NB4 (cell line): ENCODE measurements around the gene INSC.

Experiments
- DNase-seq: peaks from one replicate; pipeline ENCODE4 v3.0.0; 2010; ENCODE audit warnings: low read depth
- H3K4me3 ChIP-seq: one replicate; pipeline ENCODE4 v1.5.1; 2011; ENCODE audit warnings: mild to moderate bottlenecking, low read depth, low read length, moderate library complexity
- MYC ChIP-seq: IDR thresholded peaks from 2 replicates; pipeline ENCODE4 v1.6.1; 2011; ENCODE audit warnings: low read depth, low read length
- POLR2A ChIP-seq: IDR thresholded peaks from 2 replicates; pipeline ENCODE4 v1.6.1; 2011; ENCODE audit warnings: mild to moderate bottlenecking; ENCODE audit not compliant: insufficient read length; ENCODE audit errors: extremely low read depth
- TF ChIP-seq, protein P1 (sequence below): IDR thresholded peaks from 2 replicates; pipeline ENCODE4 v1.6.1; 2011; ENCODE audit warnings: low read depth, low read length
- TF ChIP-seq, protein P2 (sequence below): IDR thresholded peaks from one replicate; pipeline ENCODE4 v1.5.1; 2012; ENCODE audit warnings: low read depth, low read length

INSC gene

DNA sequence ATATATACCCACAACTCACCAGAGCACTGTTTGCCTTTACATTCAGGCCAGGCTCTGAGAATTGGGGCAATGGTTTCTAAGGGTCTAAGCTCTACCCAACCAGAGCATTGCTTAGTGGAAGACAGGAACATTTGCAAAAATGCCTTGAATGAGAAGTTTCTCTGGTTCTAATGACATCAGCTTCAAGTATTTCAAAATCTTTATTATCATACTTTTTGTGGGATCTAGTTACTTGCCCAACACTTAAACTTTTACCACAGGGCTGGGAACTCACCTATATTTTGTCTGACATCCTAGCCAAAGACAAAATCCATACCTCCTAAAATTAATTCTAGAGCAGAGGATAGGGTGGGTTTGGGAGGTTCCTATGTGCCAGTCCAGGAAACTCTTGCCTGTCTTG, 51.5 kb downstream of the INSC start:
- no peak for DNase-seq
- no peak for TF ChIP-seq POLR2A
- TF ChIP-seq, protein P1, sequence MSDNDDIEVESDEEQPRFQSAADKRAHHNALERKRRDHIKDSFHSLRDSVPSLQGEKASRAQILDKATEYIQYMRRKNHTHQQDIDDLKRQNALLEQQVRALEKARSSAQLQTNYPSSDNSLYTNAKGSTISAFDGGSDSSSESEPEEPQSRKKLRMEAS = no peak
- TF ChIP-seq, protein P2, sequence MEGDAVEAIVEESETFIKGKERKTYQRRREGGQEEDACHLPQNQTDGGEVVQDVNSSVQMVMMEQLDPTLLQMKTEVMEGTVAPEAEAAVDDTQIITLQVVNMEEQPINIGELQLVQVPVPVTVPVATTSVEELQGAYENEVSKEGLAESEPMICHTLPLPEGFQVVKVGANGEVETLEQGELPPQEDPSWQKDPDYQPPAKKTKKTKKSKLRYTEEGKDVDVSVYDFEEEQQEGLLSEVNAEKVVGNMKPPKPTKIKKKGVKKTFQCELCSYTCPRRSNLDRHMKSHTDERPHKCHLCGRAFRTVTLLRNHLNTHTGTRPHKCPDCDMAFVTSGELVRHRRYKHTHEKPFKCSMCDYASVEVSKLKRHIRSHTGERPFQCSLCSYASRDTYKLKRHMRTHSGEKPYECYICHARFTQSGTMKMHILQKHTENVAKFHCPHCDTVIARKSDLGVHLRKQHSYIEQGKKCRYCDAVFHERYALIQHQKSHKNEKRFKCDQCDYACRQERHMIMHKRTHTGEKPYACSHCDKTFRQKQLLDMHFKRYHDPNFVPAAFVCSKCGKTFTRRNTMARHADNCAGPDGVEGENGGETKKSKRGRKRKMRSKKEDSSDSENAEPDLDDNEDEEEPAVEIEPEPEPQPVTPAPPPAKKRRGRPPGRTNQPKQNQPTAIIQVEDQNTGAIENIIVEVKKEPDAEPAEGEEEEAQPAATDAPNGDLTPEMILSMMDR = no peak
- no peak overlapping the region for H3K4me3 ChIP-seq

DNA sequence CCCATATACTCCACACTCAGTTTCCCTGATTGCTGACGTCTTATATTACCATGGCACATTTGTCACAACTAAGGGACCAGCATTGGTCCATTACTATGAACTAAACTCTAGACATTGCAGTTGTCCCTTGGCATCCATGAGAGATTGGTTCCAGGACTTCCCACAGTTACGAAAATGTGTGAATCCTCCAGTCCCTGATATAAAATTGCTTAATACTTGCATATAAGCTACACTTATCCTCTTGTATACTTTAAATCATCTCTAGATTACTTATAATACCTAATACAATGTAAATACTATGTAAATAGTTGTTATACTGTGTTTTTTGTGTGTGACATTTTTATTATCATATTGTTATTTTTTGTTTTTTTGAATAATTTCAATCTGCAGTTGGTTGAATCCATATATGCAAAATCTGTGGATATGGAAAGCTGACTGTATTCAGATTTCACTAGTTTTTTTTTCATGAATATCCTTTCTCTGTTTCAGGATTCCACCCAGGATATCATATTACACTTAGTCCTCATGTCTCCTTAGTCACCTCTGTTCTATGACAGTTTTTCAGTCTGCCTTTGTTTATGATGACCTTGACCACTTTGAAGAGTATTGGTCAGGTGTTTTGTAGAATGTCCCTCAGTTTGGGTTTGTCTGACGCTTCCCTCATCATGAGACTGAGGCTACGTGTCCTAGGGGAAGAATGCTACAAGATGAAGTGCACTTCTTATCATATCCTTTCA, 55.3 kb downstream of the INSC start:
- no peak for DNase-seq
- TF ChIP-seq, protein P1 = no peak
- TF ChIP-seq, protein P2 = no peak
- no peak for TF ChIP-seq POLR2A
- TF ChIP-seq MYC = no peak

DNA sequence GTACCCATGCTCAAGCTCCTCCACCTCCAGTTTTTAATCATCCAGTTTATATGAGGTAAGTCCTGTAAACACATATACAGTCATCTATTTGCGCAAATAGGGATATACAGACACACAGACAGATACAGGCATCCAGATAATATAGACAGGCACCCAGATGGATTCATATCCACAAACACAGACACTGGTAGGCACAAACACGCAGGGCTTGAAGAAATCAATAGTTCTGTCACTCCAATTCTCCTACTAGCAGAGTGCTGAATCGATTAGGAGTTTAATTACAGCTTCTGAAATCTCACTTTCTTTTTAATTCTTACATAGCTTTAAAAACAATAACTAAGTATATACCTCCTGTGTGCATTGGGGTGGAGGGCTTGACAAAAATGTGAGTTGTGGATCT, 56.0 kb downstream of the INSC start:
- no peak for DNase-seq
- H3K4me3 ChIP-seq = no peak overlapping the region
- TF ChIP-seq MYC (no peak), POLR2A (no peak)
- TF ChIP-seq, protein P1 = no peak
- TF ChIP-seq, protein P2 = no peak

More for the DNA sequence above, 55.3 kb downstream of the INSC start:
- H3K4me3 ChIP-seq = no peak overlapping the region

DNA sequence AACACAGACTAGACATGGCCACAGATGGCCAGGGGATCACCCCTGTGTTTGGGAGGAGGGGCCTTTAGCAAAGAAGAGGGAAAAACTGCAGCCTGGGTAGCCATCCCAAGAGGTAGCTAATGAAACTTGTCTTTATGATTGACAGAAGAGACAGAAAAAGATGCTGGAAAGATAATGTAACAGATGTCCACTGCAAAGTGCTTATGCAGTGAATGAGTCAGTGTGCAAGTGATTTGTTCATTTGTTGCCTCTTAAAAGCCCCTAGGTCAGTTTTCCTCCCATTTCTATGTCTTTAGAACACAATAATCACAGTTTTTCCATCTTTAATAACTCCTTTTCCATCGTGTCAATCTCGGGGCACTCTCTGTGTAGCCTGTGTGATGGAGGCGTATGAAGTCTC, 57.2 kb downstream of the INSC start:
- TF ChIP-seq, protein P1 = no peak
- TF ChIP-seq POLR2A (no peak), MYC (no peak)
- TF ChIP-seq, protein P2 = no peak
- DNase-seq = no peak
- no peak overlapping the region for H3K4me3 ChIP-seq

DNA sequence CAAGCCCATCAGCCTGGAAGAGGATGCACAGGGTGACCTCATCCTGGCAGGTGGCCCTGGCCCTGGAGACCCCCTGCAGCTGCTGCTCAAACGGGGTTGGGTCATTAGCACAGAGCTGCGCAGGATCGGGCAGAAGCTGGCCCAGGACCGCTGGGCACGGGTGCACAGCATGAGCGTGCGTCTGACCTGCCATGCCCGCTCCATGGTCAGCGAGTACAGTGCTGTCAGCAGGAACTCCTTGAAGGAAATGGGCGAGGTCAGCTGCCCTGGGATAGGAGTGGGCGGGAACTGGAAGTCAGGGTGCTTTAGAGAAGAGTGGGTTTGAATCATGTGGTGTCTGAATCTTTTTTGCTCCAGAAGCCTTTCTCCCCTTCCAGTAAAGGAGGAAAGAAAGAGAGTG, 61.1 kb downstream of the INSC start:
- H3K4me3 ChIP-seq = no peak overlapping the region
- no peak for TF ChIP-seq MYC
- DNase-seq = no peak

DNA sequence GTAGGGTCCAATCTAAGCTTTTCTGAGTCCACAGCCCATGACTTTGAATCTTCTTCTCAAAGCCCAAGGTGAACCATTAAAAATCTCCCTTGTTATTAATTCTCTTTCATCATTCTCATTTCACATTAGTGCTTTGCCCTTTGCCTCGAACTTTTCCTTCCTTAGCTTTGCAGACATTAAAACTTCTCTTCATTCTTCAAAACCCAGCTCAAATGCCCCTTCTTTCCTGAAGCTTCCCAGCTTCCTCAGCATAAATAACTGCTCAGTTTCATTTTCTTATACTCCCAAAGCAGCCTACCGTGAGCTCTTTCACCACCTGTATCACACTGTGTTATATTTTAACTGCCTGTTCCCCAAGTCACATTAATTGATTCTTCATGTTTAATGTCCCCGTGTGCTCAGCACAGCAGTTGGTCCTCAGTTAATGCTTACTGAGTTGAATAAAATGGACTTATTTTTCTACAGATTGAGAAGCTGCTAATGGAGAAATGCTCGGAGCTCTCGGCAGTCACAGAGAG, 62.0 kb downstream of the INSC start:
- H3K4me3 ChIP-seq = no peak overlapping the region
- no peak for DNase-seq
- TF ChIP-seq, protein P2 = no peak
- TF ChIP-seq POLR2A (no peak), MYC (no peak)
- TF ChIP-seq, protein P1 = no peak
